ENCODE results near the gene EGLN2.

The EGLN2 gene

DNA sequence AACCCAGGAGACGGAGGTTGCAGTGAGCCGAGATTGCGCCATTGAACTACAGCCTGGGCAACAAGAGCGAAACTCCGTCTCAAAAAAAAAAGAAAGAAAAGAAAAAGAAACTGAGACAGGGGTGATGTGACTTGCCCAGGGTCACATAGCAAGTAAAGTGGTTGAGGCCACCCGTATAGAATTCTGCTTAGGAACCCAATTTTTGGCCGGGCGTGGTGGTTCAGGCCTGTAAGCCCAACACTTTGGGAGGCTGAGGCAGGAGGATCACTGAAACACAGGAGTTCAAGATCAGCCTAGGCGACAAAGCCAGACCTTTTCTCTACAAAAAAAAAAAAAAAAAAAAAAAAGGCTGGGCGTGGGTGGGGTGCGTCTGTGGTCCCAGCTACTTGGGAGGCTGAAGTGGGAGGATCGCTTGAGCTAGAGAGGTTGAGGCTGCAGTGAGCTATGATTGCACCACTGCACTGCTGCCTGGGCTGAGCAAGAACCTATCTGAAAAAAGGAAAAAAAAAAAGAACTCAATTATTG is 46.7 kb upstream of the EGLN2 start (continued):
- TF ChIP-seq ZFHX2 (tag by site-specific recombination; conservative IDR thresholded peaks at IDR 0.05) (peak; percentile 88), ZNF140 (tag by site-specific recombination; IDR thresholded peaks at IDR 0.05) (no peak)
- TF ChIP-seq, protein P1, sequence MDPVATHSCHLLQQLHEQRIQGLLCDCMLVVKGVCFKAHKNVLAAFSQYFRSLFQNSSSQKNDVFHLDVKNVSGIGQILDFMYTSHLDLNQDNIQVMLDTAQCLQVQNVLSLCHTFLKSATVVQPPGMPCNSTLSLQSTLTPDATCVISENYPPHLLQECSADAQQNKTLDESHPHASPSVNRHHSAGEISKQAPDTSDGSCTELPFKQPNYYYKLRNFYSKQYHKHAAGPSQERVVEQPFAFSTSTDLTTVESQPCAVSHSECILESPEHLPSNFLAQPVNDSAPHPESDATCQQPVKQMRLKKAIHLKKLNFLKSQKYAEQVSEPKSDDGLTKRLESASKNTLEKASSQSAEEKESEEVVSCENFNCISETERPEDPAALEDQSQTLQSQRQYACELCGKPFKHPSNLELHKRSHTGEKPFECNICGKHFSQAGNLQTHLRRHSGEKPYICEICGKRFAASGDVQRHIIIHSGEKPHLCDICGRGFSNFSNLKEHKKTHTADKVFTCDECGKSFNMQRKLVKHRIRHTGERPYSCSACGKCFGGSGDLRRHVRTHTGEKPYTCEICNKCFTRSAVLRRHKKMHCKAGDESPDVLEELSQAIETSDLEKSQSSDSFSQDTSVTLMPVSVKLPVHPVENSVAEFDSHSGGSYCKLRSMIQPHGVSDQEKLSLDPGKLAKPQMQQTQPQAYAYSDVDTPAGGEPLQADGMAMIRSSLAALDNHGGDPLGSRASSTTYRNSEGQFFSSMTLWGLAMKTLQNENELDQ (tag by site-specific recombination; IDR thresholded peaks at IDR 0.05; ENCODE audit: low read depth) = no peak

DNA sequence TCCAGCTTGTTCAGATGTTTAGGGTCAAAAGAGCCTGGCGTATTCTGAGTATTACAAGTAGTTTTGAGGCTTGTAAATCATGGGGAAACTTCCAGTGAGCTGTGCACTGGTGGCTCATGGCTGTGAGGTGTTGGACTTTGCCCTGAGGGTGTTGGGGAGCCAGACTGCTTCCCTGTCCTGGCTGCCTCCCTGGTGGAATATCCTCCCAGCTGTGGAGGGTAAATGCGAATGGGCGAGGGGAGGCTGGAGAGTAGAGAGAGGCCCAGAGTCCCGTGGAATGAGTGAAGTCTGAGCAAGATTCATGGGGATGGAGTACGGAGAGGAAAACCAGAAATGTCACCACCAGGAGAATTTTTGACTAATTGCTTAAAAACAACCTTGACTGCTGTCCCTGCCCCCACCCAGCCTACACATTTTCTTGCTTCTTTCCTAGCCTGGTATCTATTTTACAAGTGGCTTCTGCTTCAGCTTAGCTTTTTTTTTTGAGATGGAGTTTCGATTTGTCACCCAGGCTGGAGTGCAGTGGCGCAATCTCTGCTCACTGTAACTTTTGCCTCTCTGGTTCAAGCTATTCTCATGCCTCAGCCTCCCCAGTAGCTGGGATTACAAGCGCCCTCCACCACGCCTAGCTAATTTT is 44.3 kb upstream of the EGLN2 start:
- TF ChIP-seq YY1 (tag by site-specific recombination; IDR thresholded peaks at IDR 0.05) (no peak), ZFHX2 (tag by site-specific recombination; conservative IDR thresholded peaks at IDR 0.05) (peak; percentile 28; the same call in 1 of the 2 replicates), ZNF501 (tag by site-specific recombination; IDR thresholded peaks at IDR 0.05) (no peak), ZNF211 (tag by site-specific recombination; IDR thresholded peaks at IDR 0.05; ENCODE audit: low read depth) (no peak), EGR2 (tag by site-specific recombination; IDR thresholded peaks at IDR 0.05; ENCODE audit: low read depth) (peak; percentile 52), ZNF138 (tag by site-specific recombination; IDR thresholded peaks at IDR 0.05; ENCODE audit: borderline replicate concordance) (no peak), PRDM1 (tag by site-specific recombination; IDR thresholded peaks at IDR 0.05) (peak; percentile 38; the same call in 1 of the 2 replicates), TCF7L2 (IDR thresholded peaks at IDR 0.05; ENCODE audit: borderline replicate concordance, low read depth, low read length) (no peak), ZNF600 (tag by site-specific recombination; IDR thresholded peaks at IDR 0.05) (peak; percentile 72; the same call in 1 of the 2 replicates), ZNF324 (tag by site-specific recombination; IDR thresholded peaks at IDR 0.05) (no peak), ZBTB20 (tag by site-specific recombination; IDR thresholded peaks at IDR 0.05) (no peak), ZNF202 (tag by site-specific recombination; IDR thresholded peaks at IDR 0.05; ENCODE audit: borderline replicate concordance) (no peak), KLF16 (tag by site-specific recombination; IDR thresholded peaks at IDR 0.05) (no peak), ZSCAN30 (tag by site-specific recombination; IDR thresholded peaks at IDR 0.05) (peak; percentile 80; the same call in 1 of the 2 replicates), HOXA7 (CRISPR knock-in tag; IDR thresholded peaks at IDR 0.05; ENCODE audit: borderline replicate concordance) (no peak), MYNN (tag by site-specific recombination; IDR thresholded peaks at IDR 0.05; ENCODE audit: borderline replicate concordance) (no peak), ZNF19 (tag by site-specific recombination; IDR thresholded peaks at IDR 0.05; ENCODE audit: low read depth) (no peak)
- TF ChIP-seq, protein P2, sequence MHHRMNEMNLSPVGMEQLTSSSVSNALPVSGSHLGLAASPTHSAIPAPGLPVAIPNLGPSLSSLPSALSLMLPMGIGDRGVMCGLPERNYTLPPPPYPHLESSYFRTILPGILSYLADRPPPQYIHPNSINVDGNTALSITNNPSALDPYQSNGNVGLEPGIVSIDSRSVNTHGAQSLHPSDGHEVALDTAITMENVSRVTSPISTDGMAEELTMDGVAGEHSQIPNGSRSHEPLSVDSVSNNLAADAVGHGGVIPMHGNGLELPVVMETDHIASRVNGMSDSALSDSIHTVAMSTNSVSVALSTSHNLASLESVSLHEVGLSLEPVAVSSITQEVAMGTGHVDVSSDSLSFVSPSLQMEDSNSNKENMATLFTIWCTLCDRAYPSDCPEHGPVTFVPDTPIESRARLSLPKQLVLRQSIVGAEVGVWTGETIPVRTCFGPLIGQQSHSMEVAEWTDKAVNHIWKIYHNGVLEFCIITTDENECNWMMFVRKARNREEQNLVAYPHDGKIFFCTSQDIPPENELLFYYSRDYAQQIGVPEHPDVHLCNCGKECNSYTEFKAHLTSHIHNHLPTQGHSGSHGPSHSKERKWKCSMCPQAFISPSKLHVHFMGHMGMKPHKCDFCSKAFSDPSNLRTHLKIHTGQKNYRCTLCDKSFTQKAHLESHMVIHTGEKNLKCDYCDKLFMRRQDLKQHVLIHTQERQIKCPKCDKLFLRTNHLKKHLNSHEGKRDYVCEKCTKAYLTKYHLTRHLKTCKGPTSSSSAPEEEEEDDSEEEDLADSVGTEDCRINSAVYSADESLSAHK (tag by site-specific recombination; IDR thresholded peaks at IDR 0.05) = 0 out of 2 replicates have a peak, but pooled peaks have one; percentile 7
- TF ChIP-seq, protein P3, sequence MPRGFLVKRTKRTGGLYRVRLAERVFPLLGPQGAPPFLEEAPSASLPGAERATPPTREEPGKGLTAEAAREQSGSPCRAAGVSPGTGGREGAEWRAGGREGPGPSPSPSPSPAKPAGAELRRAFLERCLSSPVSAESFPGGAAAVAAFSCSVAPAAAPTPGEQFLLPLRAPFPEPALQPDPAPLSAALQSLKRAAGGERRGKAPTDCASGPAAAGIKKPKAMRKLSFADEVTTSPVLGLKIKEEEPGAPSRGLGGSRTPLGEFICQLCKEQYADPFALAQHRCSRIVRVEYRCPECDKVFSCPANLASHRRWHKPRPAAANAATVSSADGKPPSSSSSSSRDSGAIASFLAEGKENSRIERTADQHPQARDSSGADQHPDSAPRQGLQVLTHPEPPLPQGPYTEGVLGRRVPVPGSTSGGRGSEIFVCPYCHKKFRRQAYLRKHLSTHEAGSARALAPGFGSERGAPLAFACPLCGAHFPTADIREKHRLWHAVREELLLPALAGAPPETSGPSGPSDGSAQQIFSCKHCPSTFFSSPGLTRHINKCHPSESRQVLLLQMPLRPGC (tag by site-specific recombination; IDR thresholded peaks at IDR 0.05) = 0 out of 2 replicates have a peak, but pooled peaks have one; percentile 16
- TF ChIP-seq, protein P4, sequence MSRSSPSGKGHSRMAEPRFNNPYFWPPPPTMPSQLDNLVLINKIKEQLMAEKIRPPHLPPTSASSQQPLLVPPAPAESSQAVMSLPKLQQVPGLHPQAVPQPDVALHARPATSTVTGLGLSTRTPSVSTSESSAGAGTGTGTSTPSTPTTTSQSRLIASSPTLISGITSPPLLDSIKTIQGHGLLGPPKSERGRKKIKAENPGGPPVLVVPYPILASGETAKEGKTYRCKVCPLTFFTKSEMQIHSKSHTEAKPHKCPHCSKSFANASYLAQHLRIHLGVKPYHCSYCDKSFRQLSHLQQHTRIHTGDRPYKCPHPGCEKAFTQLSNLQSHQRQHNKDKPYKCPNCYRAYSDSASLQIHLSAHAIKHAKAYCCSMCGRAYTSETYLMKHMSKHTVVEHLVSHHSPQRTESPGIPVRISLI (tag by site-specific recombination; IDR thresholded peaks at IDR 0.05) = peak; percentile 99
- TF ChIP-seq, protein P5, sequence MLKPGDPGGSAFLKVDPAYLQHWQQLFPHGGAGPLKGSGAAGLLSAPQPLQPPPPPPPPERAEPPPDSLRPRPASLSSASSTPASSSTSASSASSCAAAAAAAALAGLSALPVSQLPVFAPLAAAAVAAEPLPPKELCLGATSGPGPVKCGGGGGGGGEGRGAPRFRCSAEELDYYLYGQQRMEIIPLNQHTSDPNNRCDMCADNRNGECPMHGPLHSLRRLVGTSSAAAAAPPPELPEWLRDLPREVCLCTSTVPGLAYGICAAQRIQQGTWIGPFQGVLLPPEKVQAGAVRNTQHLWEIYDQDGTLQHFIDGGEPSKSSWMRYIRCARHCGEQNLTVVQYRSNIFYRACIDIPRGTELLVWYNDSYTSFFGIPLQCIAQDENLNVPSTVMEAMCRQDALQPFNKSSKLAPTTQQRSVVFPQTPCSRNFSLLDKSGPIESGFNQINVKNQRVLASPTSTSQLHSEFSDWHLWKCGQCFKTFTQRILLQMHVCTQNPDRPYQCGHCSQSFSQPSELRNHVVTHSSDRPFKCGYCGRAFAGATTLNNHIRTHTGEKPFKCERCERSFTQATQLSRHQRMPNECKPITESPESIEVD (tag by site-specific recombination; IDR thresholded peaks at IDR 0.05) = no peak; the same call in 1 of the 2 replicates
- TF ChIP-seq, protein P6, sequence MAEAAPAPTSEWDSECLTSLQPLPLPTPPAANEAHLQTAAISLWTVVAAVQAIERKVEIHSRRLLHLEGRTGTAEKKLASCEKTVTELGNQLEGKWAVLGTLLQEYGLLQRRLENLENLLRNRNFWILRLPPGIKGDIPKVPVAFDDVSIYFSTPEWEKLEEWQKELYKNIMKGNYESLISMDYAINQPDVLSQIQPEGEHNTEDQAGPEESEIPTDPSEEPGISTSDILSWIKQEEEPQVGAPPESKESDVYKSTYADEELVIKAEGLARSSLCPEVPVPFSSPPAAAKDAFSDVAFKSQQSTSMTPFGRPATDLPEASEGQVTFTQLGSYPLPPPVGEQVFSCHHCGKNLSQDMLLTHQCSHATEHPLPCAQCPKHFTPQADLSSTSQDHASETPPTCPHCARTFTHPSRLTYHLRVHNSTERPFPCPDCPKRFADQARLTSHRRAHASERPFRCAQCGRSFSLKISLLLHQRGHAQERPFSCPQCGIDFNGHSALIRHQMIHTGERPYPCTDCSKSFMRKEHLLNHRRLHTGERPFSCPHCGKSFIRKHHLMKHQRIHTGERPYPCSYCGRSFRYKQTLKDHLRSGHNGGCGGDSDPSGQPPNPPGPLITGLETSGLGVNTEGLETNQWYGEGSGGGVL (tag by site-specific recombination; IDR thresholded peaks at IDR 0.05) = no peak
- POLR2A ChIA-PET = interaction anchor here (0.6 to 7.3 kb wide), 7 partner anchors 12 to 91 kb away, joined by 3 to 180 read pairs (median 6); partner anchors contain the start of gene RAB4B
- Histone ChIP-seq H3K4me3 (ENCODE audit: low read depth, low read length) (no peak overlapping the region), H3K9me3 (ENCODE audit: control insufficient read depth, insufficient read depth, low read depth, low read length) (no peaks in the 10 kb centered on the region), H3K4me1 (ENCODE audit: control insufficient read depth, insufficient read depth, low read length) (peaks cover 30% of the 10 kb centered on the region), H3K36me3 (ENCODE audit: control insufficient read depth in 2 of 2, insufficient read depth in 1 of 2, low read length in 2 of 2) (peaks cover 57 to 78% of the 10 kb centered on the region in 2 experiments), H3K27ac (ENCODE audit: extremely low read depth, low read depth, low read length) (peak overlapping the region; percentile 62)
- CTCF ChIA-PET = interaction anchor here (1.3 to 2.1 kb wide), 4 partner anchors 10 to 120 kb away, joined by 3 to 8 read pairs (median 5); no protein-coding TSS in a partner anchor
